Panc1 (cell line): Measurements from ENCODE around the gene LRRC34. TPM values are rescaled to one million over a fixed set of nuclear protein-coding genes. Genes with fewer than 3 reads are reported as not detected.

ENCODE experiments used
- ATAC-seq: fragments of 200-7000 bp; cut with Tn5 transposase; 2 replicates; pipeline ENCODE4 v1.9.1; 2020; ENCODE audit warnings: mild to moderate bottlenecking, moderate library complexity
- BruUV-seq: library from RNA; stranded (reverse); fragments of 400-500 nt; replicated peaks from 2 replicates; lab custom pipeline; 2021; lab: Mats Ljungman, UMichigan
- CTCF ChIA-PET: fragments of 300-600 bp; sonication (Branson Sonifier 250); formaldehyde crosslinking; loops from one replicate; lab custom pipeline; 2022; ENCODE audit warnings: antibody characterized with exemption; lab: Charles Lee
- POLR2A ChIA-PET: fragments of 300-600 bp; sonication (Branson Sonifier 250); formaldehyde crosslinking; loops from one replicate; lab custom pipeline; 2022; ENCODE audit warnings: antibody characterized with exemption; lab: Charles Lee
- DNase-seq: peaks from one replicate; pipeline ENCODE4 v3.0.0-alpha.2; 2010; ENCODE audit warnings: low read depth, low spot score
- H3K27ac ChIP-seq: 2 replicates; pipeline ENCODE4 v1.5.1; 2011; ENCODE audit warnings: mild to moderate bottlenecking, low read length, inconsistent platforms
- H3K27me3 ChIP-seq: fragments of 200-500 bp; sonication (Bioruptor generic); 2 replicates; pipeline ENCODE4 v1.6.0; 2014; ENCODE audit warnings: low read length, inconsistent platforms; ENCODE audit not compliant: control insufficient read depth, insufficient read depth
- H3K36me3 ChIP-seq: fragments of 200-500 bp; sonication (Bioruptor generic); 2 replicates; pipeline ENCODE4 v1.5.1; 2014; ENCODE audit warnings: inconsistent platforms, mild to moderate bottlenecking, low read length, moderate library complexity; ENCODE audit not compliant: control insufficient read depth, insufficient read depth
- H3K4me1 ChIP-seq: 2 replicates; pipeline ENCODE4 v1.5.1; 2011; ENCODE audit warnings: inconsistent platforms, mild to moderate bottlenecking, low read length, moderate library complexity; ENCODE audit not compliant: control insufficient read depth, insufficient read depth
- H3K4me3 ChIP-seq, 2 experiments: 2 replicates each; pipeline ENCODE4 v1.5.1; 2011 to 2012; ENCODE audit warnings: low read depth in 2 of 2, low read length in 2 of 2, mild to moderate bottlenecking in 2 of 2, inconsistent platforms in 1 of 2, moderate library complexity in 1 of 2
- H3K9me3 ChIP-seq: fragments of 200-500 bp; sonication (Bioruptor generic); 2 replicates; pipeline ENCODE4 v1.5.1; 2014; ENCODE audit warnings: low read depth, mild to moderate bottlenecking, inconsistent platforms, low read length, moderate library complexity; ENCODE audit not compliant: control insufficient read depth, insufficient read depth
- POLR2AphosphoS5 ChIP-seq: IDR thresholded peaks from 2 replicates; pipeline ENCODE4 v1.6.1; 2012; ENCODE audit warnings: mild to moderate bottlenecking, low read depth, low read length, moderate library complexity
- SIN3A ChIP-seq: IDR thresholded peaks from 2 replicates; pipeline ENCODE4 v1.6.1; 2012; ENCODE audit warnings: low read depth, mild to moderate bottlenecking, low read length, moderate library complexity, borderline replicate concordance; ENCODE audit not compliant: insufficient read depth
- TCF7L2 ChIP-seq: IDR thresholded peaks from 2 replicates; pipeline ENCODE4 v1.6.1; 2011; ENCODE audit warnings: mild to moderate bottlenecking, low read depth, low read length, inconsistent platforms
- in situ Hi-C: cut with HindIII; loops from 2 replicates; pipeline ENCODE4 v1.10.0; 2016; ENCODE audit warnings: low sequenced_read_pairs, low pct_unique_long_range_greater_than_20kb
- intact Hi-C: fragments of 100-400 bp; cut with micrococcal nuclease; formaldehyde crosslinking; loops from one replicate; pipeline ENCODE4 v1.10.0; 2022; ENCODE audit not compliant: unreplicated experiment
- total RNA-seq: library from RNA; stranded (reverse); gene quantifications from one replicate; pipeline ENCODE4 v1.2.1, GENCODE V29; 2021; ENCODE audit not compliant: unreplicated experiment
- TF ChIP-seq, protein P1 (sequence below), 2 experiments: IDR thresholded peaks; 2 replicates each; pipeline ENCODE4 v1.6.1; 2011 to 2012; ENCODE audit warnings: low read depth in 2 of 2, control low read depth in 1 of 2, low read length in 1 of 2, mild to moderate bottlenecking in 1 of 2, moderate library complexity in 1 of 2; ENCODE audit not compliant: insufficient read depth in 1 of 2
- TF ChIP-seq, protein P2 (sequence below): fragments of 450-650 bp; IDR thresholded peaks from 2 replicates; pipeline ENCODE4 v1.5.1; 2017; ENCODE audit warnings: mild to moderate bottlenecking

The LRRC34 gene
- total RNA-seq, 1 experiment from 2014 or later = 1.2 TPM

DNA sequence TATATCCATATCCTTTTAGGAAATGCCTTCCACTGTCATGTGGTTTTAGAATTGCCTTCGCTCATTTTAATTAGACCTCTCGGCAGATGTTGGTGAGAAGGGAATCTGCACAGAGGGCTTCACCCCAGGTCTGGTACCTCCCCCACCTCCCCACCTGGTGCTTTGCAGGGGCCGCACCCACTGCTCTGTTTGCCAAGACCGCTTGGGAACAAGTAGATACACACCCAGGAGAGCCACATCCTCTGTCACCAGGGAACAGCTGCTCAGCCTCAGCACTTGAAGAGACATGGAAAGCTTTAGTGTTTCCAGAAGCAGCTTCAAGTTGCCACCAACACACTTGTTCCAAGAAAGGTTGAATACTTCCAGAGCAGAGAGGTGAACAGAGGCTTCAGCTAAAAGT is 35.2 kb upstream of the LRRC34 start:
- no peak overlapping the region for H3K4me3 ChIP-seq
- peaks cover 2% of the 10 kb centered on the region; the same call in 1 of the 2 replicates for H3K27me3 ChIP-seq
- ChIA-PET CTCF (no interaction called here), POLR2A (no interaction called here)
- TF ChIP-seq, protein P1, sequence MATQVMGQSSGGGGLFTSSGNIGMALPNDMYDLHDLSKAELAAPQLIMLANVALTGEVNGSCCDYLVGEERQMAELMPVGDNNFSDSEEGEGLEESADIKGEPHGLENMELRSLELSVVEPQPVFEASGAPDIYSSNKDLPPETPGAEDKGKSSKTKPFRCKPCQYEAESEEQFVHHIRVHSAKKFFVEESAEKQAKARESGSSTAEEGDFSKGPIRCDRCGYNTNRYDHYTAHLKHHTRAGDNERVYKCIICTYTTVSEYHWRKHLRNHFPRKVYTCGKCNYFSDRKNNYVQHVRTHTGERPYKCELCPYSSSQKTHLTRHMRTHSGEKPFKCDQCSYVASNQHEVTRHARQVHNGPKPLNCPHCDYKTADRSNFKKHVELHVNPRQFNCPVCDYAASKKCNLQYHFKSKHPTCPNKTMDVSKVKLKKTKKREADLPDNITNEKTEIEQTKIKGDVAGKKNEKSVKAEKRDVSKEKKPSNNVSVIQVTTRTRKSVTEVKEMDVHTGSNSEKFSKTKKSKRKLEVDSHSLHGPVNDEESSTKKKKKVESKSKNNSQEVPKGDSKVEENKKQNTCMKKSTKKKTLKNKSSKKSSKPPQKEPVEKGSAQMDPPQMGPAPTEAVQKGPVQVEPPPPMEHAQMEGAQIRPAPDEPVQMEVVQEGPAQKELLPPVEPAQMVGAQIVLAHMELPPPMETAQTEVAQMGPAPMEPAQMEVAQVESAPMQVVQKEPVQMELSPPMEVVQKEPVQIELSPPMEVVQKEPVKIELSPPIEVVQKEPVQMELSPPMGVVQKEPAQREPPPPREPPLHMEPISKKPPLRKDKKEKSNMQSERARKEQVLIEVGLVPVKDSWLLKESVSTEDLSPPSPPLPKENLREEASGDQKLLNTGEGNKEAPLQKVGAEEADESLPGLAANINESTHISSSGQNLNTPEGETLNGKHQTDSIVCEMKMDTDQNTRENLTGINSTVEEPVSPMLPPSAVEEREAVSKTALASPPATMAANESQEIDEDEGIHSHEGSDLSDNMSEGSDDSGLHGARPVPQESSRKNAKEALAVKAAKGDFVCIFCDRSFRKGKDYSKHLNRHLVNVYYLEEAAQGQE (IDR thresholded peaks at IDR 0.05; ENCODE audit: insufficient read depth in 1 of 2, low read depth in 2 of 2, low read length in 1 of 2) = no peak
- H3K4me1 ChIP-seq = no peaks in the 10 kb centered on the region
- DNase-seq (no peak), ATAC-seq (no peak)
- intact Hi-C loops (no loop called here), in situ Hi-C loops (no loop called here)
- no TSS peak for BruUV-seq
- H3K9me3 ChIP-seq = no peaks in the 10 kb centered on the region
- no peak overlapping the region for H3K27ac ChIP-seq
- H3K36me3 ChIP-seq = no peaks in the 10 kb centered on the region

- POLR2A ChIA-PET = no interaction called here
- no peak overlapping the region for H3K27ac ChIP-seq
- DNase-seq (no peak), ATAC-seq (no peak)
- CTCF ChIA-PET = no interaction called here
- TF ChIP-seq TCF7L2 (no peak), POLR2AphosphoS5 (no peak), SIN3A (no peak)
- TF ChIP-seq, protein P1 (IDR thresholded peaks at IDR 0.05; ENCODE audit: insufficient read depth in 1 of 2, low read depth in 2 of 2, low read length in 1 of 2) = no peak
- TF ChIP-seq, protein P2, sequence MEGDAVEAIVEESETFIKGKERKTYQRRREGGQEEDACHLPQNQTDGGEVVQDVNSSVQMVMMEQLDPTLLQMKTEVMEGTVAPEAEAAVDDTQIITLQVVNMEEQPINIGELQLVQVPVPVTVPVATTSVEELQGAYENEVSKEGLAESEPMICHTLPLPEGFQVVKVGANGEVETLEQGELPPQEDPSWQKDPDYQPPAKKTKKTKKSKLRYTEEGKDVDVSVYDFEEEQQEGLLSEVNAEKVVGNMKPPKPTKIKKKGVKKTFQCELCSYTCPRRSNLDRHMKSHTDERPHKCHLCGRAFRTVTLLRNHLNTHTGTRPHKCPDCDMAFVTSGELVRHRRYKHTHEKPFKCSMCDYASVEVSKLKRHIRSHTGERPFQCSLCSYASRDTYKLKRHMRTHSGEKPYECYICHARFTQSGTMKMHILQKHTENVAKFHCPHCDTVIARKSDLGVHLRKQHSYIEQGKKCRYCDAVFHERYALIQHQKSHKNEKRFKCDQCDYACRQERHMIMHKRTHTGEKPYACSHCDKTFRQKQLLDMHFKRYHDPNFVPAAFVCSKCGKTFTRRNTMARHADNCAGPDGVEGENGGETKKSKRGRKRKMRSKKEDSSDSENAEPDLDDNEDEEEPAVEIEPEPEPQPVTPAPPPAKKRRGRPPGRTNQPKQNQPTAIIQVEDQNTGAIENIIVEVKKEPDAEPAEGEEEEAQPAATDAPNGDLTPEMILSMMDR = no peak
- BruUV-seq = no TSS peak
- H3K27me3 ChIP-seq = peaks cover 2% of the 10 kb centered on the region; the same call in 1 of the 2 replicates
- H3K4me1 ChIP-seq = no peaks in the 10 kb centered on the region
- in situ Hi-C loops = no loop called here
- H3K36me3 ChIP-seq = no peaks in the 10 kb centered on the region
- intact Hi-C loops = no loop called here
- H3K9me3 ChIP-seq = no peaks in the 10 kb centered on the region
- no peak overlapping the region for H3K4me3 ChIP-seq
Observed at GRCh38 chr3:169846458-169847193, 33.9 kb upstream of the LRRC34 start.
